GM15510 (cell line): Measurements from ENCODE around the gene SERPINI1.

Experiments
- POLR2A ChIP-seq: IDR thresholded peaks from 3 replicates; pipeline ENCODE4 v1.6.1; 2011; ENCODE audit warnings: borderline replicate concordance; ENCODE audit not compliant: insufficient read length; ENCODE audit errors: extremely low read depth

SERPINI1 gene, protein sequence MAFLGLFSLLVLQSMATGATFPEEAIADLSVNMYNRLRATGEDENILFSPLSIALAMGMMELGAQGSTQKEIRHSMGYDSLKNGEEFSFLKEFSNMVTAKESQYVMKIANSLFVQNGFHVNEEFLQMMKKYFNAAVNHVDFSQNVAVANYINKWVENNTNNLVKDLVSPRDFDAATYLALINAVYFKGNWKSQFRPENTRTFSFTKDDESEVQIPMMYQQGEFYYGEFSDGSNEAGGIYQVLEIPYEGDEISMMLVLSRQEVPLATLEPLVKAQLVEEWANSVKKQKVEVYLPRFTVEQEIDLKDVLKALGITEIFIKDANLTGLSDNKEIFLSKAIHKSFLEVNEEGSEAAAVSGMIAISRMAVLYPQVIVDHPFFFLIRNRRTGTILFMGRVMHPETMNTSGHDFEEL

DNA sequence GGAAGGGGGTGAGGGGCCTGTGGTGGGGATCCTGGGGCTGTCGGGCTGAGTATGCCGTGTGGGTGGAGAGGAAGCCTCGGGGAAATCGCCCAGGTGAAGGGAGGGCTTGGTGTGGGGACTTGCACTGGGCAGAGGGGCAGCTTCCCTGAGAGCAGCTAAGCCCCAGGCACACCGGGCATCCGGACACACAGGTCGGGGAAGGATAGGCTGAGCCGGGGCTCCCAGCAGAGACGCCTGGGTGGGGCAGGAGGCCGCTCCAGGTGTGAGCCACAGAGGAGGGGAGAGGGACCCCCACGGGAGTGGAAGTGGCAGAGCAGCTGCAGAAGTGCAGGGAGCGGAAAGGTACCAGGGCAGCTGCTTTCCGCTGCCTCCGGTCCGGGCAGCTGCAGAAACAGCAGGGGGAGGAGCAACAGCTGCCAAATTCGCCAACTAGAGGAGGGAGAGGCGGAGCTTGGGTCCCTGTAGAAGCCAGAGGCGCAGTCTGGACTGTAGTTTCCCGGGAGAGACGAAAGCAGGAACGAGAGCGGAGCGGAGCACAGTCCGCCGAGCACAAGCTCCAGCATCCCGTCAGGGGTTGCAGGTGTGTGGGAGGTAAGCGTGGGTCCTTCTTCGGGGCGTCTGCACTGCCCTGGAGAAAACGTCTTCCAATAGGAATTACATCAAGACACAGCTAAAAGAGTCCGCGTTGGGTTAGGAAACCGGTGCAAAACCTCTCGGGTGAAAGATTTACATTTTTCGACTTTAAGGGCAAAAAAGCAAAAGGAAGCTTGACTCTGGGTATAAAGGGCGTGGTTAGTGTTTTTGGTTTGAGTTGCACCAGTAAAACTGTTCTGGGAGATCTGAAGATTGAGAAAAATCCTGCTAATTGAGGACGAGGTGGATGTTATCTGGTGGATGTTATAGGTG, at the start of gene SERPINI1:
TSS of gene SERPINI1 (plus strand) at position 489 of the 906 bp plus-strand sequence. CDS start 53,408 bp downstream, outside the sequence.
- peak; percentile 80 for TF ChIP-seq POLR2A

DNA sequence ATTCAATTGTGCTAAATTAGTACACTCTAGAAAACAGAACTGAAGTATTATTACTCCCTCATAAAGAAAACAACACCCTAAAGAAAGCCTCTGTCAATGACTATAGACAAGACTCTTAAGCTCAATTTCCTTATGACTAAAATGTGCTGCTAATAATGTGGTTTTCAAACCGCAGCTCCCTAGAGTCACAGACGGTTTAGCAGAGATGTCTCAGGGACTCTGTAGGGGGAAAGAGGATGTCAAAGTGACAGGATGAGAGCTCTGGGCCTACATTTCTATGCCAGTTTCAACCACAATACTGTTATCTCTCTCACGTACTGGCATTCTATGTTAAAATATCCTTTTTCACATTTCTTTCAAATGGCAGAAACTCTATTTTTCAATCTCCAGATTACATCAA, 44.2 kb upstream of the SERPINI1 start:
- no peak for TF ChIP-seq POLR2A

DNA sequence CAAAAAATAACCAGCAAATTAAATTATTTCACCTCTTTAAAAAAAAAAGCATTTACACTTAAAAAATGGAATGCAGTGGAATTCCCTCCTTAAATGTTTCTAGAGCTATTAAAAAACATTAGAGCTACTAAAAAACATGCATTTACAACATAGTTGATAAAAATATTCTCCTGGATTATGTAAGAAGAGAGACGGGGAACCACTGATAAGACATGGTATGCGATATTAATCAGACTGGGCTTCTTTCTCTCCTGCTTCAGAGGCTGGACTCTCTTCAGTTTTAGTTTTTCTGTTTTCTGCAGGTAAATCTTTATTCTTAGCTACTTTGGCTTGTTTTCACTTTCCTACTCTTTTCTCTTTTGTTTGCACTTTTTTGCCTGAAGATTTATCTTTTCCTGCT, 41.4 kb upstream of the SERPINI1 start:
- TF ChIP-seq POLR2A, result no peak

DNA sequence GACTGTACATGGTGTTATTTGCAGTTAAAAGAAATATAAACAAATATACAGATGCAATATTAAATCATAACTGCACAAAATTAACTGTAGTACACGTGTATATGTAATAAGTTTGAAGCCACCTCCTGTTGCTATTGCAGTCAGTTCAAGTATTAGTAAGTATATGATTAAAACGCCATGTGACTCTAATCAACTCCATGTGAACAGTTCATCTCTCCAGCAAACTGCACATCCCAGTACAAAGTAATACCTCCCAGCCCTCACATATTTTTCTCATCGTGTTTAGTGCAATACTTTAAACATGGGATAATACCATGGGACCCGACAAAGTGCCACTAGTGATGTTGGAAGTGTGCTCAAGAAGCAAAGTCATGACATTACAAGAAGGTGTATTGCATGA, 35.5 kb upstream of the SERPINI1 start:
- TF ChIP-seq POLR2A, result no peak

DNA sequence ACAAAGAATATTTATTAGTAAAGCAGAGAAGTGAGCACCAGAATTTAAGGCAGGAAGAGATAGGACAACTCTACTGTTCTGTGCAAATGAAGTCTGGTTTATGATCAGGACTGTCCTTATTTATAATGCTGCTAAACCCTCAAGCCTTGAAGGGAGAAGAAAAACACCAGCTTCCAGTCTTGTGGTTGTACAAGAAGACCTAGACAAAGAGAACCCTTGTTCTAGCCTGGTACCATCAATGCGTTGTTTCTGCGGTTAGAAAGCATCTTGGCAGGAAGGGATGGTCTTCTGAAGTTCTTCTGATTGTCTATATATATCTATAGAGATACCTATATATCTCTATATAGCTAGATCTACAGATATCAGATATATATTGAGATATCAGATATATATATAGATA, 34.6 kb upstream of the SERPINI1 start:
- TF ChIP-seq POLR2A, result no peak

DNA sequence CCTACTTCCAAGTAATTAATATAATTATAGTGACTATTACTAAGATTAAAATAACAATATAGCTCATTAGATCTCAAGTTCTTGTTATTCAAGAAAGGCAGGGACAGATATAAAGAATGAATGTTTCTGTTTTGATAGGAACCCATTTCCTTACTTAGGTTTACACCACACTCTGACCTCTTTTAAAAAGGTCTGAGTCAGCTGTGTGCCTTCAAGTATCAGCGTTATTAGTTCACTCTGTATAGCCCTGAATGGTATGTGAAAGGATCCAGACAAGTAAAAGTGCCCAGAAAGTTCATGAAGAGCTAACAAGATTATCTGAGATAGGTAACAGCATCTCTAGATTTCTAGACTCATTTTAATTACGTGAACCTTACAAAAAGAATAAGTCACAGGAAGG, 29.7 kb upstream of the SERPINI1 start:
- no peak for TF ChIP-seq POLR2A

DNA sequence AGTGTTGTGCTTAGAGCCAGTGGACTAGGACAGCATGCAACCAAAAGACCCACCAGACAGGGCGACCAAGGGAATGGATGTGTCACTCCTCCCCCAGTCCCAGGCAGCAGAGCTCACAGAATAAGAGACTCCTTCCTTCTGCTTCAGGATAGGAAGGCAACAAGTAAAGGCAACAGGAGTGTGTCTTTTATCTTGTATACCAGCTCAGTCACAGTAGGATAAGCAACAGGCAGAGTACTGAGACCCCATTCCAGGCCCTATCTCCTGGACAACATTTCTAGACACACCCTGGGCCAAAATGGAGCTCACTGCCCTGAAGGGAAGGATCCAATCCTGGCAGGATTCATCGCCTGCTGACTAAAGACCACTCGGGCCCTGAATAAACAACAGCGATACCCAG, 25.8 kb upstream of the SERPINI1 start:
- no peak for TF ChIP-seq POLR2A

DNA sequence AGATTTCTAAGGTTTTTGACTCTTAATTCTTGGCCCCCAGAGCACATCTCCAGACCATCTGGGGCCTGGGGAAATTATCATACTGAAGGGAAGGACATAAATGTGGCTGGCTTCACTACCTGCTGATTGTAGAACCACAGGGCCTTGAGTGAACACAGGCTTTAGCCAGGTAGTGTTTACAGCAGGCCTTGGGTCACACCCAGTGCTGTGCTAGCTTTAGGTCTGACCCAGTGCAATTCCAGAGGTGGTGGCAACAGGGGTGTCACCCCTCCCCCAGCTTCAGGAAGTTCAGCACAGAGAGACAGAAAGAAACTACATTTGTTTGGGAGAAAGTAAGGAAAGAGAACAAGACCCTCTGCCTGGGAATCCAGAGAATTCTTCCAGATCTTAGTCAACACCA, 25.0 kb upstream of the SERPINI1 start:
- TF ChIP-seq POLR2A, result no peak

DNA sequence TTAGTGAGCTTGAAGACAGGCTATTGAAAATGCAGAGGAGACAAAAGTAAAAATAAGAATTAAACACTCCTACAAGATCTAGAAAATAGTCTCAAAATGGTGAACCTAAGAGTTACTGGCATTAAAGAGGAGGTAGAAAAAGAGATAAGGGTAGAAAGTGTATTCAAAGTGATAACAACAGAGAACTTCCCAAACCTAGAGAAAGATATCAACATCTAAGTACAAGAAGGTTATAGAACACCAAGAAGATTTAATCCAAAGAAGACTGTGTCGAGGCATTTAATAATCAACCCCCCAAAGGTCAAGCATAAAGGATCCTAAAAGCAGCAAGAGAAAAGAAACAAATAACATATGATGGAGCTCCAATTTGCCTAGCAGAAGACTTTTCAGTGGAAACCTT, 24.1 kb upstream of the SERPINI1 start:
- no peak for TF ChIP-seq POLR2A

DNA sequence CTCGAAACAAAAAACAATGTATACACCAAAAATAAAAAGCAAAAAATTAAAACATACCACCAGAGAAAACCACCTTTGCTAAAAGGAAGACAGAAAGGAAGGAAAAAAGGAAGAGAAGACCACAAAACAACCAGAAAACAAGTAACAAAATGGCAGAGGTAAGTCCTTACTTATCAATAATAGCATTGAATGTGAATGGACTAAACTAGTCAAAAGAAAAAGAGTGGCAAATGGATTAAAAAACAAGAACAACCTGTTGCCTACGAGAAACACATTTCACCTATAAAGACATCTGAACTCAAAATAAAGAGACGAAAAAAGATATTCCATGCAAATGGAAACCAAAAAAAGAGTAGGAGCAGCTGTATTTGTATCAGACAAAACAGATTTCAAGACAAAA, 23.1 kb upstream of the SERPINI1 start:
- no peak for TF ChIP-seq POLR2A

DNA sequence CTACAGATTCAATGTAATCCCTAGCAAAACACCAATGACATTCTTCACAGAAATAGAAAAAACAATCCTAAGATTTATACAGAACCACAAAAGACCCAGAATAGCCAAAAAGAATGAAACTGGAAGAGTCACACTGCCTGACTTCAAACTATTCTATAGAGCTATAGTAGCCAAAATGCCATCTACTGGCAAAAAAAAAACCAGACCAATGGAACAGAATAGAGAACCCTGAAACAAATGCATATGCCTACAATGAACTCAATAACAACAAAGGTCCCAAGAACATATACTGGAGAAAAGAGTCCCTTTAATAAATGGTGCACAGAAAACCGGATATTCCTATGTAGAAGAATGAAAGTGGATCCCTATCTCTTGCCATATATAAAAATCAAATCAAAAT, 20.6 kb upstream of the SERPINI1 start:
- TF ChIP-seq POLR2A, result no peak

DNA sequence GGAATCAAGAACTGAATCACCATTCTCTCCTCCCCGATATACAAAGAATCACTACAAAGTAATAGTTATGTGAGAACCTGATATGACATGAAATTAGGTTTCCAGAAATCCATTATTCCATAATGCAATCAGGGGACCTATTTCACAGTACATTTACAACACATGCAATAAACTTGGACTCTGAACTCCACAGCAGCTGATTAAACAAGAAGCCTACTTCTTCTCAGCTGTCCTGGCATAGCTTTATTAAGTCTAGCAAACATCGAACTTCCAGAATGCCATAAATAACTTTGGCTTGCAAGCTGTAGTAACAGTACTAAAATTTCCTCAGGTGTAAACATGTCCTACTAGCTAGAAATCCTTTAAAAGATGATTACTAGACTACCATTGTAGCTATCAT, 18.6 kb upstream of the SERPINI1 start:
- no peak for TF ChIP-seq POLR2A

DNA sequence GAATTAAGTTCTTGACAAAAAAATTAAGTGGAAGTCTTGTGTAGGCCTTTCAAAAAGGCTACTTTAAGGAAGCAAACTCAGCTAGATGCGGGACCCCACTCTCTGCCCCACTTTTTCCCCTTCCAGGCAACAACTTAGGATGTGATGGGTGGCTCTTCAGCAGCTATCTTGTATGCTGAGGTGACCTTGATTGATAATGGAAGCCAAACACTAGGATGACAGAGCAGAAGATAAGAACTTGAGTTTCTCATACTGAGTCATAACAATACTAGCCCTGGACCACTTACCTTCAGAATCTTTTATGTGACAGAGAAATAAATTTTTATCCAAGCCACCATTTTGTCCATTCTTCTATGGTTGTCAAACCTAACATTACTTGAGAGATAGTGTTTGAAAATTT, 16.9 kb upstream of the SERPINI1 start:
- no peak for TF ChIP-seq POLR2A

DNA sequence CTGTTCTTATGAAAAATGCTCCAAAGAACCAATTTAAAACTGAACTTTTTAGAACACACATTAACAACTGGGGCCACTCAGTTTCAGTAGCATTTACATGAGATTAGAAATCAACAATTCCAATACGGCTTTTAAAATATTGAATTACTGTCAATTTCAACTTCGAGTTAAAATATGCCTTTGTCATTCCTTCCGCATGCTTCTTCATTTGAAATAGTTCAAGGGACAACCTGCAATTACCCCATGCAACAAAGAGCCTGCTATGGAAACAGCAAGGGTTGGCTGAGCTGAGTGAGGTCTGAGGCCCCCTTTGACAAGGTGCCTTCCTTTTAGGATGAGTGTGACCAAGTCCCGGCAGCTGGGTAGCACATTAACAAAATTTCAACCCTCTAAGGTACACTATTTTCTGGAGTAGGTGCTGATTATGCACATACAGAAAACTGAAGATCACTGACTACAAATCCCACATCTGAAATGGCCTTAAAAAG, 12.5 kb upstream of the SERPINI1 start:
- no peak for TF ChIP-seq POLR2A

DNA sequence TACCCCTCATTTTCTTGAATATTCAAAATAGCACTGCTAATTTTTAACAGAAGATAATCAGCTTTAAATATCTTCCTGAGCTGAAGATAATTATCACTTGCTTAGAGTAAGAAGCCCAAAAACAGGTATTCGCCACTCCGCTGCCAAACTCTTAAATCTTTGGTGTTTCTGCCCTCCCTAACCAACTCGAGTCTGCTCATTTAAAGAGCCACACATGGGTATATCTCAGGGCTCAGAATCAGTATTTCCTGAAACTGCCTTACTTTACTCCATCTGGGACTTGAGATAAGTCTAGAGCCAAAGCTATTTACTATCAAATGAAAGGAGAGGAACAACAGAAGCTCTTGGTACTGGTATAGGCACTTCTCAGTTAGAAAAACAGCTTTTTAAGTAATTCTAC, 11.6 kb upstream of the SERPINI1 start:
- no peak for TF ChIP-seq POLR2A

DNA sequence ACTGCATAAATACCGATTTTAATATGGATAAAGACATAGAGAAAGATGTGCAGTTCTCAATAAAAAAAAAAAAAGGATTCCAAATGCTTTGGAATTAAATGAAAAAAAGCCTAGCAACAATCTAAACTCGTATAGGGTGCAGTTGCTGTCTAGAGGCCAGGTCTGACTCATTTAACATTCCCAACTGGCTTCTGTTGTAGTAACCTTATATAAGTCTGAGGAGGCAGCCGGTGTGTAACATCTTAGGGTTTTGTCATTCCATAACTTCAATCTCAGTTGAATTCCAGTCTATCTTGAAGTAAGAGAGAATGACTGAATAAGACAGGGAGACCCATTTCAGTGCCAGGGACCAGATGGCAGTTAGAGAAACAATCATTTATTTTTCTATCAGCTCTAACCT, 7.3 kb upstream of the SERPINI1 start:
- TF ChIP-seq POLR2A, result no peak

DNA sequence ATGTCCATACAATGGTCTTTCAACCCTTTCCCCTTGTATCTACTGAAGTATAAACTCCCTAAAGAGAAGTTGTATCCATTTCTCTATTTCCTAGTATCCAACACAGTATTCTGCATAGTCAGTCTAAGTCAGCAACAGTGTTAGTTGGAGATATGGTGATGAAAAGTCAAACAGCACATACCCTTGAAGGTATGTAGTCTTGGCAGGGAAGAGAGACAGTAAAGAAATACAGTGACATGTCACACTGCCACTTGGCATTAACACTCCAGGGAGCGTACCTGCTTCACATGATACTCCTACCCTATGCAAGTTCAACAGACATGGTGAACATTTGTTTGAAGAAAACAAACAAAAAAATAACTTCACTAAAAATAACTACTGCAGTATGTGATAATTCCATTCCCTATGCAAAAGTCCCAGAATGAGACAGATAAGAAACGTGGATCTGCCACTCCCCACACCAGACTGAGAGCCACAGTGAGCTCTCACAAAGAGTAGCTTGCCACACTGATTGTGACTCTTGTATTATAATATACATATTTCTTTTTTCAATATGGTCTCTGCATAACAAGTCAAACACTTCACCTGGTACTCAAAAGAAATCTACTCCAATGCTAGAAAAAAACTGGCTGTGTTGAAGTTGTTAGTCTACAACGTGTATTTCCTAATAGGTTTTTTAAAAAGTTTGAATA, 6.7 kb upstream of the SERPINI1 start:
- no peak for TF ChIP-seq POLR2A
